MM.1S (cell line): ENCODE data around the gene DOP1A.

ENCODE experiments used
- DNase-seq: peaks from one replicate; pipeline ENCODE4 v3.0.0-alpha.2; 2015
- H2AFZ ChIP-seq: fragments of 300-600 bp; sonication (generic); 2 replicates; pipeline ENCODE4 v1.6.0; 2016; ENCODE audit warnings: antibody characterized with exemption, low read length
- H3F3A ChIP-seq: fragments of 300-600 bp; sonication (generic); 2 replicates; pipeline ENCODE4 v1.6.1; 2016; ENCODE audit warnings: mild to moderate bottlenecking, antibody characterized with exemption, low read length, moderate library complexity, mixed read lengths; ENCODE audit not compliant: insufficient read depth
- H3K27ac ChIP-seq: fragments of 300-600 bp; sonication (generic); 2 replicates; pipeline ENCODE4 v1.5.1; 2016; ENCODE audit warnings: mild to moderate bottlenecking, low read length
- H3K27me3 ChIP-seq: fragments of 300-600 bp; sonication (generic); replicated peaks from 2 replicates; pipeline ENCODE4 v1.6.0; 2016; ENCODE audit warnings: low read length; ENCODE audit not compliant: insufficient read depth
- H3K36me3 ChIP-seq: fragments of 300-600 bp; sonication (generic); replicated peaks from 2 replicates; pipeline ENCODE4 v1.6.1; 2016; ENCODE audit warnings: mild to moderate bottlenecking, low read length, mixed read lengths; ENCODE audit not compliant: insufficient read depth
- H3K4me1 ChIP-seq: fragments of 300-600 bp; sonication (generic); 2 replicates; pipeline ENCODE4 v1.6.1; 2016; ENCODE audit warnings: low read length, mixed read lengths
- H3K4me2 ChIP-seq: fragments of 300-600 bp; sonication (generic); 2 replicates; pipeline ENCODE4 v1.6.0; 2016; ENCODE audit warnings: low read depth, low read length
- H3K4me3 ChIP-seq: fragments of 300-600 bp; sonication (generic); 2 replicates; pipeline ENCODE4 v1.5.1; 2016; ENCODE audit warnings: low read length, mixed read lengths
- H3K79me2 ChIP-seq: fragments of 300-600 bp; sonication (generic); 2 replicates; pipeline ENCODE4 v1.6.1; 2016; ENCODE audit warnings: mixed run types, low read length, mixed read lengths
- H3K9ac ChIP-seq: fragments of 300-600 bp; sonication (generic); 2 replicates; pipeline ENCODE4 v1.6.1; 2016; ENCODE audit warnings: low read length, mixed read lengths
- H3K9me2 ChIP-seq: fragments of 300-600 bp; sonication (generic); replicated peaks from 2 replicates; pipeline ENCODE4 v1.6.1; 2016; ENCODE audit warnings: mild to moderate bottlenecking, low read length, mixed read lengths; ENCODE audit not compliant: insufficient read depth
- H3K9me3 ChIP-seq: fragments of 300-600 bp; sonication (generic); replicated peaks from 2 replicates; pipeline ENCODE4 v1.6.1; 2016; ENCODE audit warnings: mild to moderate bottlenecking, low read length, mixed read lengths; ENCODE audit not compliant: insufficient read depth
- H4K20me1 ChIP-seq: fragments of 300-600 bp; sonication (generic); 2 replicates; pipeline ENCODE4 v1.6.1; 2016; ENCODE audit warnings: mild to moderate bottlenecking, low read length, moderate library complexity, mixed read lengths; ENCODE audit not compliant: insufficient read depth
- CTCF ChIP-seq: fragments of 300-600 bp; sonication (generic); IDR thresholded peaks from 2 replicates; pipeline ENCODE4 v1.5.1; 2016; ENCODE audit warnings: antibody characterized with exemption, low read length, mixed read lengths
- EZH2 ChIP-seq: fragments of 300-600 bp; sonication (generic); optimal IDR thresholded peaks from 2 replicates; pipeline ENCODE3; 2017; ENCODE audit warnings: low read depth, mild to moderate bottlenecking, antibody characterized with exemption, low read length, mixed read lengths
- EZH2phosphoT487 ChIP-seq: fragments of 300-600 bp; sonication (generic); IDR thresholded peaks from 2 replicates; pipeline ENCODE4 v1.6.1; 2018; ENCODE audit warnings: antibody characterized with exemption, low read length

DOP1A gene

GRCh38 chr6:83151114-83151513 is 83.6 kb downstream of the DOP1A start:
- peaks cover 25% of the 10 kb centered on the region for H3F3A ChIP-seq
- no peak for DNase-seq
- TF ChIP-seq CTCF: no peak
- H4K20me1 ChIP-seq: no peaks in the 10 kb centered on the region
- H3K4me3 ChIP-seq: no peak overlapping the region
- no peaks in the 10 kb centered on the region; the same call in 1 of the 2 replicates for H3K36me3 ChIP-seq
- H3K9ac ChIP-seq: no peak overlapping the region
- H3K9me3 ChIP-seq: no peaks in the 10 kb centered on the region
- no peaks in the 10 kb centered on the region for H3K9me2 ChIP-seq
- H3K27ac ChIP-seq: no peak overlapping the region
- H3K27me3 ChIP-seq: no peaks in the 10 kb centered on the region
- no peak overlapping the region for H3K4me2 ChIP-seq
- peaks cover 30% of the 10 kb centered on the region for H3K4me1 ChIP-seq
- no peaks in the 10 kb centered on the region for H3K79me2 ChIP-seq
- H2AFZ ChIP-seq: no peak overlapping the region

GRCh38 chr6:83152913-83153312 is 85.4 kb downstream of the DOP1A start:
- H4K20me1 ChIP-seq: no peaks in the 10 kb centered on the region
- H2AFZ ChIP-seq: no peak overlapping the region
- H3K27me3 ChIP-seq: no peaks in the 10 kb centered on the region
- no peaks in the 10 kb centered on the region; the same call in 1 of the 2 replicates for H3K36me3 ChIP-seq
- peak overlapping the region; percentile 51 for H3K4me2 ChIP-seq
- H3K4me3 ChIP-seq: no peak overlapping the region
- peaks cover 44% of the 10 kb centered on the region for H3K4me1 ChIP-seq
- TF ChIP-seq EZH2phosphoT487: no peak
- TF ChIP-seq CTCF: no peak
- TF ChIP-seq EZH2: no peak
- H3K9me3 ChIP-seq: no peaks in the 10 kb centered on the region
- H3K9ac ChIP-seq: no peak overlapping the region
- 0 out of 2 replicates have a peak, but pooled peaks cover 4% of the 10 kb centered on the region for H3K79me2 ChIP-seq
- H3K27ac ChIP-seq: peak overlapping the region; percentile 56; the same call in 1 of the 2 replicates
- no peaks in the 10 kb centered on the region for H3K9me2 ChIP-seq
- no peak for DNase-seq
- H3F3A ChIP-seq: peaks cover 34% of the 10 kb centered on the region

GRCh38 chr6:83153883-83154521 is 86.5 kb downstream of the DOP1A start:
- Histone ChIP-seq H3F3A (peaks cover 34% of the 10 kb centered on the region), H2AFZ (no peak overlapping the region), H3K9me3 (no peaks in the 10 kb centered on the region), H3K4me1 (peaks cover 44% of the 10 kb centered on the region), H3K4me2 (peak overlapping the region; percentile 69), H3K9ac (no peak overlapping the region), H3K9me2 (no peaks in the 10 kb centered on the region), H3K4me3 (no peak overlapping the region), H3K36me3 (no peaks in the 10 kb centered on the region), H3K79me2 (0 out of 2 replicates have a peak, but pooled peaks cover 4% of the 10 kb centered on the region), H3K27ac (peak overlapping the region; percentile 85; the same call in 1 of the 2 replicates), H3K27me3 (no peaks in the 10 kb centered on the region), H4K20me1 (no peaks in the 10 kb centered on the region)
- TF ChIP-seq CTCF (no peak), EZH2phosphoT487 (no peak), EZH2 (no peak)
- DNase-seq: no peak
